ENCODE results near the gene UBE2J2. TPM values are rescaled to one million over a fixed set of nuclear protein-coding genes. Genes with fewer than 3 reads are reported as not detected.

Gene UBE2J2
- total RNA-seq, 1 donor from 2014 or later, result 25.2 TPM

DNA sequence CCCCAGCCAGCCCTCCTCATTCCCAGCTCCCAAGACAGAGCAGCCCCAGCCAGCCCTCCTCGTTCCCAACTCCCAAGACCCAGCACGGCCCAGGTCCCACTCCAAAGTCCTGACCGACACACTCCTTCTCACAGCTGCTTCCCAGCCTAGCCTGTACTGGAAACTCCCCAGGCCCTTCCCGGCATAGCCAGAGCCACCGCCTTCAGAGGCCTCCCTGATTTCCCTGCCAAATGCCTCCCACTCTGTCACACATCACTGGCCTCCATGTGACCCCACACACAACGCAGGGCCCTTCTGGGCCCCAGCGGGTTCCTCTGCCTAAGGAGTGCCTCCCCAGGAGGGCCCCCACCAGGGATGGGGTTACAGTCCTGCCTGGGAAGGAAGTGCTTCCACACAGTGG, 2.8 kb downstream of the UBE2J2 start:
- Histone ChIP-seq H3K4me3 (peak overlapping the region in 1 of 2 donors; percentile 97), H3K27ac (no peak overlapping the region), H3K27me3 (no peaks in the 10 kb centered on the region), H3K36me3 (peaks cover 9 to 21% of the 10 kb centered on the region in 2 donors), H3K9me3 (no peaks in the 10 kb centered on the region), H3K4me1 (peaks cover 29 to 39% of the 10 kb centered on the region in 2 donors)
- peak in 1 of 2 donors; percentile 63 for DNase-seq (ENCODE audit: low spot score in 2 of 2)
- no peak for TF ChIP-seq CTCF (IDR thresholded peaks at IDR 0.05)
- intact Hi-C loops (cut with DNase I), result no loop called here

DNA sequence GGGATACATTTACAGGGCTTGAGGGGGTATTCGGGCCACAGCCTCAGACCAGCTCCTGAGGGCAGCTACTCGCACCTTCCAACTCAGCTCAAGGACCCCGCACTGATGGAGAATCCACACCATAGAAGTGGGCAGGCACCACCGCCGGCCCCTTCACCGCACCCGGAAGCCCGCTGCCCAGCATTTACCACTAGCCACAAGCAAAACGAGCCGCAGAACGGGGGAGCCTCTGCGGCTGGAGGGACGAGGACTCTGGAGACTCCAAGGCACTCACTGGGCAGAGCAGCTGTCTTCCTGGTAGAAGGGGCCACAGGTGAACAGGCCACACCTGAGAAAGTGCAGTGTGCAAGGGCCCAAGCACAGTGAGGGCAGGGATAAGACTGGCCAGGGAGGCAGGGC, 5.4 kb downstream of the UBE2J2 start:
- no peak for TF ChIP-seq CTCF (IDR thresholded peaks at IDR 0.05)
- H3K9me3 ChIP-seq, result no peaks in the 10 kb centered on the region
- no peak overlapping the region for H3K4me3 ChIP-seq
- intact Hi-C loops (cut with DNase I), result no loop called here
- H3K4me1 ChIP-seq, result peaks cover 20 to 31% of the 10 kb centered on the region in 2 donors
- DNase-seq (ENCODE audit: low spot score in 2 of 2), result no peak
- peaks cover 17 to 43% of the 10 kb centered on the region in 2 donors for H3K36me3 ChIP-seq
- H3K27ac ChIP-seq, result no peak overlapping the region
- no peaks in the 10 kb centered on the region for H3K27me3 ChIP-seq

- no peak for TF ChIP-seq CTCF (IDR thresholded peaks at IDR 0.05)
- Histone ChIP-seq H3K9me3 (no peaks in the 10 kb centered on the region), H3K27ac (no peak overlapping the region), H3K36me3 (peaks cover 23 to 49% of the 10 kb centered on the region in 2 donors), H3K4me3 (no peak overlapping the region), H3K4me1 (peaks cover 18 to 28% of the 10 kb centered on the region in 2 donors), H3K27me3 (no peaks in the 10 kb centered on the region)
- intact Hi-C loops (cut with DNase I), result no loop called here
- DNase-seq (ENCODE audit: low spot score in 2 of 2), result no peak
These were observed 6.0 kb downstream of the UBE2J2 start for GRCh38 chr1:1267488-1268283.

- H3K27me3 ChIP-seq, result no peaks in the 10 kb centered on the region
- intact Hi-C loops (cut with DNase I), result no loop called here
- DNase-seq (ENCODE audit: low spot score in 2 of 2), result no peak
- peaks cover 46 to 78% of the 10 kb centered on the region in 2 donors for H3K36me3 ChIP-seq
- no peaks in the 10 kb centered on the region for H3K9me3 ChIP-seq
- H3K27ac ChIP-seq, result no peak overlapping the region
- TF ChIP-seq CTCF (IDR thresholded peaks at IDR 0.05), result no peak
- peaks cover 0 to under 1% of the 10 kb centered on the region in 2 donors for H3K4me1 ChIP-seq
- H3K4me3 ChIP-seq, result no peak overlapping the region
These were observed 8.8 kb downstream of the UBE2J2 start for GRCh38 chr1:1264868-1265272.

DNA sequence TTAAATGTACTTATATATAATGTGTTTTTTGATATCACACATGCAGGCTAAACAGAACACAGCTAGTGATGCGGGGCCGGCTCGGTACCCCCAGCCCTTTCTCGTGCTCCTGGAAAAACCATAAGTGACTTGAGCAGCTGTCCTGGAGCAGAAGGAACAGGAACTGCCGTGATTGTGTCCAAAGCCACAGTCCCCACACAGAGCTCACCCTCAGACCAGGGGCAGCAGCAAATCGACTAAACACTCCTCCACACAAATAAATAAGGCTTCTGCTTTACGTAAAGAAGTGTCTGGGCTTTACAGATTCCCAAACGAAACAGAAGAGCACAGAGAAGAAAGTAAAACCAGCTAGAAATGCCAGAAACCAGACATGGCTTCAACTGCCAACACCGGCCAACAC, 9.6 kb downstream of the UBE2J2 start:
- H3K27me3 ChIP-seq, result no peaks in the 10 kb centered on the region
- TF ChIP-seq CTCF (IDR thresholded peaks at IDR 0.05), result no peak
- DNase-seq (ENCODE audit: low spot score in 2 of 2), result no peak
- H3K4me3 ChIP-seq, result no peak overlapping the region
- H3K27ac ChIP-seq, result no peak overlapping the region
- intact Hi-C loops (cut with DNase I), result no loop called here
- H3K9me3 ChIP-seq, result no peaks in the 10 kb centered on the region
- peaks cover 53 to 86% of the 10 kb centered on the region in 2 donors for H3K36me3 ChIP-seq
- no peaks in the 10 kb centered on the region for H3K4me1 ChIP-seq
